Stimulated activated naive CD4-positive, alpha-beta T cell (primary cell): ENCODE data around the gene NOXO1.

Experiments
- DNase-seq, 6 experiments: peaks; one replicate each; lab custom pipeline; 2025; lab: John Stamatoyannopoulos, UW

The NOXO1 gene, protein sequence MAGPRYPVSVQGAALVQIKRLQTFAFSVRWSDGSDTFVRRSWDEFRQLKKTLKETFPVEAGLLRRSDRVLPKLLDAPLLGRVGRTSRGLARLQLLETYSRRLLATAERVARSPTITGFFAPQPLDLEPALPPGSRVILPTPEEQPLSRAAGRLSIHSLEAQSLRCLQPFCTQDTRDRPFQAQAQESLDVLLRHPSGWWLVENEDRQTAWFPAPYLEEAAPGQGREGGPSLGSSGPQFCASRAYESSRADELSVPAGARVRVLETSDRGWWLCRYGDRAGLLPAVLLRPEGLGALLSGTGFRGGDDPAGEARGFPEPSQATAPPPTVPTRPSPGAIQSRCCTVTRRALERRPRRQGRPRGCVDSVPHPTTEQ

DNA sequence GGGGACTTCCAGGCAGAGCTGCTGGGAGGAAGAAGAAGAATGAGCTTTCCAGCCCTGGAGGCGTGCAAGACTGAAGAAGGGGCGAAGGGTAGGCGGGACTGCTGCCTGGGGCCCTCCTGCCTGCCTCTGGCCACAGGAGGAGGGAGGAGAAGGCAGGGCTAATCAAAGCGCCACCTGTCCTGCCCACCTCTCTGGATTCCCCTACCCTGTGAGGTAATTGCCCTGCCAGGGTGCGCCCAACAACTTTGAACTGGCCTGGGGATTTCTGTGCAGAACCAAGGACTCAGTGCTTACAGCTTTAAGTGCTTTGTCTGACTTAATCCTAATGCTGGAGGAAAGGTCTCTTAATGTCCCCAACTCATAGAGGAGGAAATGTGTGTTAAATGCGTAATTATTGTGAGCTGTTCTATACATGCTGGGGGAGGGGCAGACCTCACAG lies at the start of gene NOXO1:
Gene NOXO1, minus strand, starts transcription at position 72 of the 439 bp plus-strand sequence. CDS start 290 bp downstream, outside the sequence.
- DNase-seq, result no peak

- DNase-seq, result no peak
Measured at GRCh38 chr16:2030036-2030435, 48.8 kb upstream of the NOXO1 start.

GRCh38 chr16:2029350-2029749 lies 48.1 kb upstream of the NOXO1 start:
- DNase-seq, result no peak

DNA sequence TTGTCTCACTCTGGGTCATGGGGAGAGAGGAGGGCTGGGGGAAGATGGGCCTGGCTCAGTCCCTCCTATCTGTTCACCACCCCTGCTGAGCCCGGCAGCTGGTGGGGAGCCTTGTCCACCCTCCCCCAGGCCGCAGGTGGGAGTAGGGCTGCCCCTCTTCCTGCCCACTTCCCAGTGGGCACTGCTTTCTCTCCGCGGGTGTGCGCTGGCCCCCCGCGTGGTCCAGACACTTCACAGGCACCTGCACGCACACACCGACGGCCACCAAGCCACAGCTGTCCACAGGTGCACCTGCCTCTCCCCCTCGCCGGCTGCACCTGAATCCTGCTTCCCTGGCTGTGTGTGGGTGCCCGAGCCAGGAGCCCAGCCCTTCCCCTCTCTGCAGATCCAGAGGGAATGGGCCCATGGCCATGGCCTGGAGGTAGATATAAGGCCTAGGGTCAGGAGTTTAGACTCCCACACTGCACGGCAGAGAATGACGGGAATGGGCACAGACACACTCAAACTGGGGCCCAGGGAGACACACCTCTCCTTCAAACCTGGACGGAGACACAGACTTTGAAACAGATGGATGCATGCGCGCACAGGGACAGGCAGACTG lies 47.5 kb upstream of the NOXO1 start:
- no peak for DNase-seq

DNA sequence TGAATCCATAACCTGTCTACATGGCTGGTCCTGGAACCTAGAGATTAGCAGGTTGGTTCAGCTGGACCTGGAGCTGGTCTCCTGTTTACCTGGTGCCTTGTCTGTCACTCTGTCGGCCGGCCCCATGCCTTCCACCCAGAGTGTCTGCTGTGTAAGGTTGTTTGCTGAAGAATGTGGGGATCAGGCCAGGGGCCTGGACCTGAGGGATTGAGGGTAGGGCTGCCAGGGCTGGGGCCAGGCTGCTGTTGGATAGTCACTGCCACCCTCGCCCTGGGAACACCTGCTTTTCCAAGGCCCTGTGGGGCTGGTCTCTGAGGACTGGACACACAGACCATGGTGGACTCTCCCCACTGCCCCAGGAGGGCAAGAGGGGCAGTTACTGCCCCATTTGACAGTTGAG lies 46.9 kb upstream of the NOXO1 start:
- DNase-seq, result no peak

GRCh38 chr16:2027024-2028010 lies 46.0 kb upstream of the NOXO1 start:
- peak in 2 of 6 experiments; percentile 35 to 43 for DNase-seq

DNA sequence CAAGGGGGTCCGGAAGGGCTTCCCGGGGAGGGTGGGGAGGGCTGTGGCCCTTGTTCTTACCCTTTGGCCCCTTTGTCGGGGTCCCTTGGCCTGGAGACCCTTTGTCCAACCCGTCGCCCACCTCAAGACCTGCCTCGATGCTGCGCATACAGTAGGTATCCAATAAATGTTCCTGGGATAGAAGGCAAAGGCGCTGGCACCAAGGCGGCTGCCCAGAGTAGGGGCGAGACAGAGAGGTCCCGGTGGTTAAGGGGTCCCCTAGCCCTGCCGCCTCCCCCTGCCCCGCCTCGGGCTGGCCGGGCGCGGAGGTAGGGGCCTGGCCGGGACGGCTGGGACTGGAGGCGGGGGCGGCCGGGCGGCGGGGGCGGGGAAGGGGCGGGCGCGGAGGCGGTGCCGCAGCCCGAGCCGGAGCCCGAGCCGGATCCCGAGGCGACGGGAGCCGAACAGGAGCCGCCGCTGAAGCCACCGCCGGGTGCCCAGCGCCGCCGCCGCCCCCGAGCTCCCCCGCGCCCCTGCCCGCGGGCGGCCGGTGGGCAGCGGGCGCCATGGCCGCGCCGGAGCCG lies 45.3 kb upstream of the NOXO1 start, which contains the start of gene NHERF2:
Gene NHERF2, plus strand, starts transcription at position 442 of the 563 bp plus-strand sequence. Its CDS starts 104 bp downstream, at position 546.
- peak in 4 of 6 experiments; percentile 23 to 43 (median 28) for DNase-seq

GRCh38 chr16:2025878-2026460 lies 44.7 kb upstream of the NOXO1 start:
- DNase-seq, result no peak

GRCh38 chr16:2025251-2025650 lies 44.0 kb upstream of the NOXO1 start:
- no peak for DNase-seq

GRCh38 chr16:2024032-2024420 lies 42.8 kb upstream of the NOXO1 start:
- no peak for DNase-seq

DNA sequence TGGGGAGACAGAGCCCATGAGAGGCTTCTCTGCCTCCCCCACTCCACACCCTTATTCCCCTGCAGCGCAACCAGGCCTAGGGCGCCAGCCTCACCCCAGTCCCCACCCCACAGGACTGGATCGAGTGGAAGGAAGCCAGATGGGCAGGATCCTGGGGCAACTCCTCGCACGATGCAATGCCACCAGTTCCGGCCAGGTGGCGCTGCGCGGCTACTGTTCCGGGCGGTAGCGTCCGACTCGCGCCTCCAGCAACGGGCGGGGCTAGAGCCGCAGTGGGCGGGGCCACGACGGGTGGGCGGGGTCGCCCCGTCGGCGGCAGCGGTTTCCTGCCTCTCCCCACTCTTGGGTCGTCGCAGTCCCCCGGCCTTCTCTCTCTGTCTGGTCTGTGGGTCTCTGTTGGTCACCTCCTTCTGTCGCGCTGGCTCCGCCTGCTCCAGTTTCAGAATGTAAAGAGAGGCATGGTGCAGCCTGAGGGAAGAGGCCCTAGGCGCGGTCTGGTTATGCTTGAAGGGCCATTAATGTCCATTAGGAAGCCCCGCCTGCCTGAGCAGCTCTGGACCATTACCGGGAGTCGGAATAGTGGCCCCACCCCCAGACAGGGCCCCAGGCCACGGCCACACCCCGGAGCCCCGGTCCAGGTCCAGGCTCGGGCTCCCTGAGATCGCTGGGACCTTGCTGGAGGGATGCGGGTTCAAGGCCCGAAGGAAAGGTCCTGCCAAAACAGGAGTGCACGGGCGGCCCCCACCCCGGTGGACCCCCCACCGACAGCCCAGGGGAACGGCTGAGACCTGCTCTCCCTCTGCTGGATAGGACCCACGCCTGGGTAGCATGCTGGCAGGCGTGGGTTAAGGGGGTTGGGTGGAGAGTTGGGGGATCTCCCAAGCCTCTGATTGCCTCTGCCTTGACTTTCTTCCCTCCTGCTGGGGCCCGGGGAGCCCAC lies 42.1 kb upstream of the NOXO1 start:
- peak; percentile 83 to 98 (median 94) for DNase-seq

- no peak for DNase-seq
Measured at GRCh38 chr16:2022723-2023091, 41.4 kb upstream of the NOXO1 start.

- DNase-seq, result no peak
Measured at GRCh38 chr16:2019921-2020831, 38.9 kb upstream of the NOXO1 start.

DNA sequence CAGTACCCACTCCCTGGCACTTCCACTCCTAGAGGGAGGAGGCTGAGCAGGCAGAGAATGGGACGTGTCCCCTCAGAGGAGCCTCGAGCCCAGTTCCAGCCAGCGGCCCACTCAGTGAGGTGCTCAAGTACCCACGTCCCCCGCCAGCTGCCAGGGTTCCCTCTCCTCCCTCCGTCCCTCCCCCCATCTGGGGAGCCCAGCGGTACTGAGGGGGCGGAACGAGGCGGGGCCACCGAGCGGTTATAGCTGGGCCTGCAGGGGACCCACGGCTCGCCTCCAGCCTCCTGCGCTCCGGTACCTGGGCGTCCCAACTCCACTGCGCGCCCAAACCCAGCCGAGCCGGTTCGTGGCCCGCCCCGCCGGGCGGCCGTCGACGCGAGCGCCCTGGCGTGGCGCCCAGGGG lies 38.2 kb upstream of the NOXO1 start, which contains the start of gene NPW:
Gene NPW, plus strand, starts transcription at position 268 of the 403 bp plus-strand sequence.
- DNase-seq, result peak in 1 of 6 experiments; percentile 16

- peak in 1 of 6 experiments; percentile 4 for DNase-seq
Measured at GRCh38 chr16:2016407-2016922, 35.2 kb upstream of the NOXO1 start.

DNA sequence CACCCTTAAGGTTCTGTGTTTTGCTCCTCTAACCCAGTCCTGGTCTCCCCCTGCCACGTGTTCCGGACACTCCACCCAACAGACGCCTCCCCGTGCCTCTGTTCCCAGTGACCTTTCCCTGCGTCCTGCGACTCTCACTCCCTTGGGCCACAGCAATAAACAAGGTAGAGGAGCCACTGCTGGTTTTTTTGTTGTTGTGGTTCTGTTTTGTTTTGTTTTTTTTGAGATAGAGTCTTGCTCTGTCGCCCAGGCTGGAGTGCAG lies 34.6 kb upstream of the NOXO1 start:
- no peak for DNase-seq

DNA sequence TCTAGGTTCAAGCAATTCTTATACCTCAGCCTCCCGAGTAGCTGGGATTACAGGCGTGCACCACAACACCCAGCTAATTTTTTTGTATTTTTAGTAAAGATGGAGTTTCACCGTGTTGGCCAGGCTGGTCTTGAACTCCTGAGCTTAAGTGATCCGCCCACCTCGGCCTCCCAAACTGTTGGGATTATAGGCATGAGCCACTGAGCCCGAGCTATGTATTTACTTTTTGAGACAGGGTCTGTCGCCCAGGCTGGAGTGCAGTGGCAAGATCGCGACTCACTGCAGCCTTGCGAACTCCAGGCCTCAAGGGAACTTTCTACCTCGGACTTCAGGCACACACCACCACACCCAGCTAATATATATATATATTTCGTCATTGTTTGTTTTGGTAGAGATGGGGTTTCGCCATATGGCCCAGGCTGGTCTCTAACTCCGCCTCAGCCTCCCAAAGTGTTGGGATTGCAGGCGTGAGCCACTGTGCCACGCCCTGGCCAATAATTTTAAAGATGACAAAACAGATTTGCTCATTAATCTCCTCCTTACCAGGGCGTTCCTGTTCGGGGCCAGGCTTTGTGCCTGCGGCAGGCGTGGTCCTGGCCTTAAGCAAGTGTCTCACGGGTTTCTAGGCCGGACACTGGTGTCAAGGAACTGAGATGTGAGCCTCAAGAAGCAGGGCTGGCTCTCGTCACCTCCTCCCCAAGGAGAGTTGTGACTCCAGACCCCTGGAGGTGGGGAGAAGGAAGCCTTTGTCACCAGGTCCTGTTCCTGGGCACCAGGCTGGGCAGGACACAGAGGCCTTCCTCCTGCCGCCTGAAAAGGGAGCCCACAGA lies 34.1 kb upstream of the NOXO1 start:
- DNase-seq, result no peak

- DNase-seq, result no peak
Measured at GRCh38 chr16:2013527-2013926, 32.3 kb upstream of the NOXO1 start.
